HL-60/S4 (cell line): Measurements from ENCODE around the gene NGEF.
"Not testable (repeated sequence)": the region's sequence is repeated elsewhere in the genome, so short reads cannot be mapped to it uniquely, and the experiment has no call there.

Experiments
- in situ Hi-C: fragments of 300-500 bp; cut with MboI; formaldehyde crosslinking; loops from 2 replicates; pipeline ENCODE4 v1.14.3; 2022; ENCODE audit warnings: low sequenced_read_pairs

Gene NGEF

GRCh38 chr2:232906867-232907717, 106.0 kb downstream of the NGEF start:
- in situ Hi-C loops: not testable (repeated sequence)

GRCh38 chr2:232903989-232904388, 109.1 kb downstream of the NGEF start:
- in situ Hi-C loops: no loop called here

DNA sequence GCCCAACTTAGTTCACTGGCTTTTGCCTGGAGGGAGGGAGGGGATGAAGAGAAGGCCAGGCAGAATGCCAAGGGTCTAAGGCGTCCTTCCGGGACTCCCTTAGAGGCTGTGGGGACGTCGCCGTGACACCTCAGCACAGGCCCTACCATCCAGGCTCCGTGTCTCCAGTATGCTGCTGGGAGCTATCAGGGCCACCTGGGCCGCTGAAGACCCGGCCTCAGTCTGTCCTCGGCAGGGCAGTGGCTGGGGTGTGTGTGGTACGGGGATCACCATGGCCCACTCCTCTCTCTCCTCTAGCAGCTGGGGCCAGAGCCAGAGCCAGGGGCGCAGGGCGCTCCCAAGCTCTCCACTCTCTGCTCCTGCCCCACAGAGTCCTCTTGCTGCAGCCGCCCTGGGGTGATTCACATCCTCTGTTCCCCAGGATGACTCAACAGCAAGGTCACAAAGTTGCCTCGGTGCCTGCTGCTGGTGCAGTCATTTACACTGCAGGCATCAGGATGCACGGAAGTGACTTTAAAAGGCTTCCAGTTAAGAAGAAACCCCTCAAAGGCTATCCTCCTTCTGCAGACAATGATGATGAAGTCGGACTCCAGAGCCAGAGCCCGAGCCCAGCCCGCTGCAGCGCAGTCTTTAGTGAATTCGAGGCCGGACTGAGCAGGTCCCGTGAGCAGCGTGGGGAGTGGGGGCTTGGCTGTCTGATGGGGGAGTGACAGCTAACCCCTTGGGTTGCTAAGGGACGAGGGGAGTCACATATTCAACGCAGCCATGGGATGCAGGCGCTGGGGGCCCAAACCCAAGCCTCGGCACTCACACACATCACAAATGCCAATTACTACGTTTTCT, 111.1 kb downstream of the NGEF start:
- in situ Hi-C loops: no loop called here

- in situ Hi-C loops: no loop called here
These were observed 112.0 kb downstream of the NGEF start for GRCh38 chr2:232900811-232901735.

- in situ Hi-C loops: no loop called here
These were observed 114.2 kb downstream of the NGEF start for GRCh38 chr2:232898592-232899543.

DNA sequence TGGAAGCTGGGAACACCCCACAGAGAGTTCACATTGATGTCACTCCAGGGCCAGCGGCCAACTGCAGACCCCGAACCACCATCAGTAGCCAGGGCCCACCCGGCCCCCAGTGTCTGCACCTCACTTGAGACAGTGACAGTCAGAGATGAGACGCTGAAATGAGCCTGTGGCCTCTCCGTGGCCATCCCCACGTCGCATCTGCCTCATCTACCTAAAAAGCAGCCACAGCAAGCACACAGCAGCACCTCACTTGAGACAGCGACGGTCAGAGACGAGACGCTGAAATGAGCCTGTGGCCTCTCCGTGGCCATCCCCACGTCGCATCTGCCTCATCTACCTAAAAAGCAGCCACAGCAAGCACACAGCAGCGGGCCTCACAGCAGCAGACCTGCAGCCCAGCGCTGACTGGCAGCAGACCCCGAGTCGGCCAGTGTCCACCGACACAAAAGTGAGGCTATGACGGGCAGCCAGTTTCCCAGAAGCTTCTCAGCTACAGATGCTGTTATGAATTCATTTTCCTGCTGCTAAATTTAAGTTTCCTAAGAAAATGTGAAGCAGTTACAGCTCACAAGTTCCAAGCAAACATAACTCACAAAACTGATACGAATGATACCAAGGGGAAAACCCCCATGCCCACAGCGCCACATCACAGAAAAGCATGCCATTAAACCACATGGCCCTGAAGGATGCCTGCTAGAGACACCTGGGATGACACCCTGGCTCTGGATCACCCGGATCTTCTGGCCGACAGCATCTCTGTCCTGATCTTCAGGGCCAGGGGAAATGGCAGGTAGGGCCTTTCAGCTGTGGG, 115.3 kb downstream of the NGEF start:
- in situ Hi-C loops: no loop called here

DNA sequence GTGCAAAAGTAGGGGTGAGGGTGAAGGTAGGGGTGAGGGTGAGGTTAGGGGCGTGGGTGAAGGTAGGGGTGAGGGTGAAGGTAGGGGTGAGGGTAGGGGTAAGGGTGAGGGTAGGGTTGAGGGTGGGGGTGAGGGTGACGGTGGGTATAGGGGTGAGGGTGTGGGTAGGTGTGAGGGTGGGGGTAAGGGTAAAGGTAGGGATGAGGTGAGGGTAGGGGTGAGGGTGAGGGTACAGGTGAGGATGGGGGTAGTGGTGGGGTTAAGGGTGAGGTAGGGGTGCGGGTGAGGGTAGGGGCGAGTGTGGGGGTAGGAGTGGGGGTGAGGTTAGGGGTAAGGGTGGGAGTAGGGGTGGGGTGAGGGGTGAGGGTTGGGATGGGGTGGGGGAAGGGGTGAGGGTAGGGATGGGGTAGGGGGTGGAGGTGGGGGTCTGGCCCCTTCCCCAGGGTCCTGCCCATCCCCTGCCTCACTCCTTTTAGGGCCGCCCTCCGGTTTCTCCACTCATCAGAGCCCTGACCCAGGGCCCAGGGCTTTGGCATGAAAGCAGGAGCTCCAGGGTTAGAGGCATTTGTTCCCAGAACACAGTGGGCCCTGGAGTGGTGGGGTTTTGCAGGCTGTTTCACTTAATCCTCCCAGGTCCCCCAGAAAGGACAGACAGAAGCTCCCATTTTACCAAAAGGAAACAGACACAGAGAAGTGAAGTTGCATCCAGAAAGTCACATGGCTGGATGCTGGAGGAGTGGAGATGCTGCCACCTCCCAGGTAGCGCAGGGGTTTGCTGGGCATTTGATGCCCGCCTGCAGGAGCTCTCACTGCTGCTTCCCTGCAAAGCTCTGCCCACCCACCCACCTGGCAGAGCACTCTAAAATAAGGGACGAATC, 116.1 kb downstream of the NGEF start:
- in situ Hi-C loops: no loop called here

- in situ Hi-C loops: no loop called here
These were observed 116.9 kb downstream of the NGEF start for GRCh38 chr2:232896111-232896510.

DNA sequence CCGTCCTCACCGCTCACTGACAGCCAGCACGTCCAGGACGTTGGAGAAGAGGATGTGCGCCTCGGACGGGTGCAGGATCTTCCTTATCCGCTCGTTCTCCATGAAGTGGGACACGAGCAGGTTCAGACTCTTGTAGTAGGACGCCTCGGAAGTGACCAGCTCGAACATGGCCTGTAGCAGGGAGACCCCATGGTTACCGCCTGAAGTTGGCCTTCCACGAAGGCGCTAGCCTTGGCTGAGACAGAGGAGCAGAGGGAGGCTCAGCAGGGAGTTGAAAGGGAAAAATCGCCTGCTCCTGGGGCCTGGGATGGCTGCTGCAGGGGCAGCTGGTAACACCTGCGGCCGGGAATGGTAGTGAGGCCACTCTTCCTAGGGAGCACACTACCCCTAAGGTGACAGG, 118.3 kb downstream of the NGEF start:
- in situ Hi-C loops: no loop called here

DNA sequence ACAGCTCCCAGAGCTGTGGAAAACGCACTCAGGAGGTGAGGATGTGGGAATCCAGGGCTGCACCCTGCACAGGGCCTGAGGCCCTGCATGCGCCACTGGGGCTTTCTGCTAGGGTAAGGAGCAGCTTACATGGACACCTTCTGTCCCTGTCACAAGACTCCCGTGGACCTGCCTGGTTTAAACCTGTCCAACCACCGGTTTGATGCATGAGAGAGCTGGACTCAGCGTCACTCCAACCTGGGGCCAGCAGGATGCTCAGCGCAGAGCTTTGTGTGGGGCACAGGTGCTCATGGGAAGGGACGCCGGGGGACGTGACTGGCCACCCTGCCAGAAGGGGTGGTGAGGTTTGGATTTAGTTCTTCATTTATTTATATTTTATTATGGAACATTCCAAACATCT, 118.8 kb downstream of the NGEF start:
- in situ Hi-C loops: no loop called here

- in situ Hi-C loops: no loop called here
These were observed 119.2 kb downstream of the NGEF start for GRCh38 chr2:232893834-232894233.

DNA sequence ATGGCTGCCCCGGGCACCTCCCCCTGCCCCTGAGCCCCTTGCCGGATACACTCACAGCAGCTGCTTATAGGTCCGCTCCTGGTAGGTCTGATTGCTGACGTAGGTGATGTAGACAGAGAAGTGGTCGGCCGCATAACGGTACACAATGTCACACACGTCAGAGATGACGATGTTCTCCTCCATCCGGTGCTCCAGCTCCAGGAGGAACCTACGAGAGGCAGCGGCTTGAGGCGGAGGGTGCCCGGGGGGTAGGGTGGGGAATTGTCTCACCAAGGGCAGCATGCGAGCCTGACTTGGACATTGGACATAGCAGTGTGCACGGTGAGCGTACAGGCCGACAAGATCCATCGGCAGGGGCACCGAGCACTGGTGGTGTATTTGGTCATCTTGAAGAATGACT, 120.2 kb downstream of the NGEF start:
- in situ Hi-C loops: no loop called here

DNA sequence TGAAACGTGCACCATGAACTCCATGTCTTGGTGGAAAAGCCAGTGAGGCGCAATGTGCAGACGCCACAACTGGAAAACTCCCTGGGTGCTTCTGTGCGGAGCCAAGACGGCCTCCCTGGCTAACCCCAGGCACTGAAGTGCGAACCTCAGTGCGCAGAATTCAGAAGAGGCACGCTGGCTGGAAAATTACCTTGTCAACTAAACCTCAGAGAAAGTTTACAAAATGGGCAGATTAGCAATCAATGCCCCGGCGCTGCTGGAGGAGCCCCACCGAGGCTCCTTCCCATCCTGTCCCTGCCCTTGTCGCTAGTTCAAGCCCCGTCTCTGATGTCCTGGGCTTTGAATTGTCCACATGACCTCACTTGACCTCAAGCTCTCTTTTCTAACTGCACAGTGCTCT, 120.8 kb downstream of the NGEF start:
- in situ Hi-C loops: no loop called here

- in situ Hi-C loops: no loop called here
These were observed 121.4 kb downstream of the NGEF start for GRCh38 chr2:232891621-232892071.

- in situ Hi-C loops: no loop called here
These were observed 122.0 kb downstream of the NGEF start for GRCh38 chr2:232890896-232891601.

DNA sequence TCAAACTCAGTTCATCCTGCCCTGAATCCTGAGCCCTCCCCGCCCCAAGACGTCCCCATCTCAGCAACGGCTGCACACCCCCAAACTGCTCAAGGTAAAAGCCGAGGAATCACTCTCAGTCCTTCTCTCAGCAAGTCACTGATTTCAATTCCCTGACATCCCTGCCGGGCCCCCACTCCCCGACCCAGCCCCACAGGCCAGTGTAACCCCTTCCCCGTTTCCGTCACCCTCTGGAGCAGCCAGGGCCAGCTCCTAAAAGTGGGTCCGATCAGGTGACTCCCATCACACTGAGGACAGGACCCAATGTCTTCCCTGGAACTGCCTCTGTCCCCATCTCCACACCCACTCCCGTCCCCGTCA, 122.5 kb downstream of the NGEF start:
- in situ Hi-C loops: no loop called here

DNA sequence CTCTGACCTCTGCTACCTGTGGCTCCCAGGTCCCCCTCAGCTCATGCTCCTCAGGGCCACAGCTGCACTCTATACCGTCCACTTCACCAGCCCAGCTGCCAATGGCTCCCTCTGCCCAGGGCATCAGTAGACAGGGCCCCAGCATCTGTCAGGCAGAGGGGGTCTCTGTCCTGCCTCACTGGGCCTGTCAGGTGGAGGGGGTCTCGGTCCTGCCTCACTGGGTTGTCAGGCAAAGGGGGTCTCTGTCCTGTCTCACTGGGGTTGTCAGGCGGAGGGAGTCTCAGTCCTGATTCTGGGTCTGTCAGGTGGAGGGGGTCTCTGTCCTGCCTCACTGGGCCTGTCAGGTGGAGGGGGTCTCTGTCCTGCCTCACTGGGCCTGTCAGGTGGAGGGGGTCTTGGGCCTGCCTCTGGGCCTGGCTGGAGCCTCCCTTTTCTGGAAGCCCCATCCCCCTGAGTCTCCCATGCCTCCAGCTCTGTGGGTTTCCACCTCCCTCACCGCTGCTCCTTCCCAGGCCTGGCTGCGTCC, 123.1 kb downstream of the NGEF start:
- in situ Hi-C loops: no loop called here
